H9 (cell line): ENCODE results near the gene ANXA2. TPM values are rescaled to one million over a fixed set of nuclear protein-coding genes. Genes with fewer than 3 reads are reported as not detected.

Source experiments
- DNase-seq: peaks from one replicate; pipeline ENCODE4 v3.0.0-alpha.2; 2017
- H2AFZ ChIP-seq: one replicate; pipeline ENCODE4 v1.6.1; 2013; ENCODE audit warnings: mild to moderate bottlenecking, low read length, control low read depth, moderate library complexity
- H2AK5ac ChIP-seq: 2 replicates; pipeline ENCODE4 v1.6.1; 2013; ENCODE audit warnings: low read length, control low read depth, mixed read lengths; ENCODE audit not compliant: insufficient read length
- H2BK120ac ChIP-seq: one replicate; pipeline ENCODE4 v1.6.1; 2013; ENCODE audit warnings: low read depth, mild to moderate bottlenecking, low read length, control low read depth, inconsistent platforms; ENCODE audit not compliant: poor library complexity, severe bottlenecking
- H2BK12ac ChIP-seq: 2 replicates; pipeline ENCODE4 v1.6.1; 2013; ENCODE audit warnings: low read length, control low read depth, mixed read lengths, low read depth; ENCODE audit not compliant: insufficient read length
- H2BK15ac ChIP-seq: 2 replicates; pipeline ENCODE4 v1.6.1; 2013; ENCODE audit warnings: low read depth, low read length, control low read depth
- H2BK20ac ChIP-seq: one replicate; pipeline ENCODE4 v1.6.1; 2013; ENCODE audit warnings: low read depth, mild to moderate bottlenecking, low read length, control low read depth, inconsistent platforms; ENCODE audit not compliant: poor library complexity, severe bottlenecking
- H2BK5ac ChIP-seq: 2 replicates; pipeline ENCODE4 v1.6.1; 2013; ENCODE audit warnings: low read length, control low read depth, mixed read lengths; ENCODE audit not compliant: insufficient read length
- H3K14ac ChIP-seq: 2 replicates; pipeline ENCODE4 v1.6.1; 2013; ENCODE audit warnings: low read length, control low read depth; ENCODE audit not compliant: insufficient read depth
- H3K18ac ChIP-seq: 2 replicates; pipeline ENCODE4 v1.6.1; 2013; ENCODE audit warnings: low read depth, mild to moderate bottlenecking, mixed read lengths, low read length, control low read depth; ENCODE audit not compliant: insufficient read length
- H3K23ac ChIP-seq: 2 replicates; pipeline ENCODE4 v1.6.1; 2013; ENCODE audit warnings: low read length, control low read depth, mixed read lengths, low read depth; ENCODE audit not compliant: insufficient read length
- H3K23me2 ChIP-seq: 2 replicates; pipeline ENCODE4 v1.6.1; 2013; ENCODE audit warnings: low read depth, mild to moderate bottlenecking, mixed read lengths, low read length, control low read depth; ENCODE audit not compliant: insufficient read length, poor library complexity, severe bottlenecking
- H3K27ac ChIP-seq: 2 replicates; pipeline ENCODE4 v1.5.1; 2013; ENCODE audit warnings: low read length, control low read depth, mixed read lengths, low read depth; ENCODE audit not compliant: insufficient read length
- H3K27me3 ChIP-seq: 2 replicates; pipeline ENCODE4 v1.6.1; 2013; ENCODE audit warnings: low read length, control low read depth, inconsistent platforms; ENCODE audit not compliant: insufficient read depth
- H3K4ac ChIP-seq: 2 replicates; pipeline ENCODE4 v1.6.1; 2013; ENCODE audit warnings: low read depth, mild to moderate bottlenecking, control low read depth, inconsistent platforms, low read length, moderate library complexity
- H3K4me1 ChIP-seq: 2 replicates; pipeline ENCODE4 v1.6.1; 2013; ENCODE audit warnings: low read length, control low read depth, inconsistent platforms; ENCODE audit not compliant: insufficient read depth
- H3K4me2 ChIP-seq: 2 replicates; pipeline ENCODE4 v1.6.1; 2013; ENCODE audit warnings: low read length, control low read depth, mixed read lengths; ENCODE audit not compliant: insufficient read length, insufficient read depth
- H3K56ac ChIP-seq: 2 replicates; pipeline ENCODE4 v1.6.1; 2013; ENCODE audit warnings: low read depth, mild to moderate bottlenecking, mixed read lengths, low read length, control low read depth; ENCODE audit not compliant: insufficient read length
- H3K79me1 ChIP-seq: 2 replicates; pipeline ENCODE4 v1.6.1; 2013; ENCODE audit warnings: low read depth, mild to moderate bottlenecking, moderate library complexity, low read length, control low read depth, inconsistent platforms; ENCODE audit not compliant: insufficient read depth, poor library complexity, severe bottlenecking
- H3K79me2 ChIP-seq: 2 replicates; pipeline ENCODE4 v1.6.1; 2013; ENCODE audit warnings: low read length, control low read depth, inconsistent platforms; ENCODE audit not compliant: insufficient read depth
- H3K9ac ChIP-seq: 2 replicates; pipeline ENCODE4 v1.6.1; 2013; ENCODE audit warnings: low read length, control low read depth, mixed read lengths; ENCODE audit not compliant: insufficient read length; ENCODE audit errors: extremely low read depth
- H3K9me3 ChIP-seq: one replicate; pipeline ENCODE4 v1.6.1; 2013; ENCODE audit warnings: low read depth, low read length, inconsistent platforms; ENCODE audit not compliant: control insufficient read depth
- H3T11ph ChIP-seq: one replicate; pipeline ENCODE4 v1.6.1; 2013; ENCODE audit warnings: mild to moderate bottlenecking, low read length, control low read depth, inconsistent platforms
- H4K20me1 ChIP-seq: one replicate; pipeline ENCODE4 v1.6.1; 2013; ENCODE audit not compliant: control insufficient read depth, insufficient read length, insufficient read depth
- H4K5ac ChIP-seq: 2 replicates; pipeline ENCODE4 v1.6.1; 2013; ENCODE audit warnings: low read depth, mild to moderate bottlenecking, mixed read lengths, low read length, control low read depth; ENCODE audit not compliant: insufficient read length
- H4K8ac ChIP-seq: replicated peaks from 2 replicates; pipeline ENCODE4 v1.6.1; 2013; ENCODE audit warnings: low read length, control low read depth, mixed read lengths, low read depth; ENCODE audit not compliant: insufficient read length
- H4K91ac ChIP-seq: 2 replicates; pipeline ENCODE4 v1.6.1; 2013; ENCODE audit warnings: low read depth, mild to moderate bottlenecking, moderate library complexity, mixed read lengths, low read length, control low read depth; ENCODE audit not compliant: insufficient read length
- H3K27ac Mint-ChIP-seq, 3 experiments: 2 replicates in 2 of 3; 3 replicates in 1 of 3; pipeline ENCODE4 v1.8.0; 2020 to 2021; ENCODE audit warnings: mixed read lengths in 3 of 3, mild to moderate bottlenecking in 1 of 3, moderate library complexity in 1 of 3
- H3K27me3 Mint-ChIP-seq: 2 replicates; pipeline ENCODE4 v1.8.0; 2021; ENCODE audit warnings: low read depth, mild to moderate bottlenecking, moderate library complexity, mixed read lengths
- H3K36me3 Mint-ChIP-seq, 3 experiments: 2 replicates in 2 of 3; 3 replicates in 1 of 3; pipeline ENCODE4 v1.8.0; 2020 to 2021; ENCODE audit warnings: low read depth in 3 of 3, mixed read lengths in 3 of 3; ENCODE audit not compliant: insufficient read depth in 1 of 3
- H3K4me1 Mint-ChIP-seq, 2 experiments: 2 replicates each; pipeline ENCODE4 v1.8.0; 2020; ENCODE audit warnings: mixed read lengths in 2 of 2
- H3K4me3 Mint-ChIP-seq, 2 experiments: 2 replicates in 1 of 2; 3 replicates in 1 of 2; pipeline ENCODE4 v1.8.0; 2020 to 2021; ENCODE audit warnings: mild to moderate bottlenecking in 2 of 2, mixed read lengths in 2 of 2, moderate library complexity in 1 of 2
- H3K9me3 Mint-ChIP-seq, 2 experiments: 2 replicates in 1 of 2; 3 replicates in 1 of 2; pipeline ENCODE4 v1.8.0; 2020; ENCODE audit warnings: mild to moderate bottlenecking in 2 of 2, mixed read lengths in 2 of 2, moderate library complexity in 1 of 2
- CTCF ChIP-seq: fragments of 200-600 bp; sonication (generic); conservative IDR thresholded peaks from 3 replicates; pipeline ENCODE4 v1.8.0; 2021; ENCODE audit warnings: antibody characterized with exemption, mild to moderate bottlenecking
- WGBS: extraction: QIAGEN DNeasy Blood & Tissue Kit; methylation state at CpG from one replicate; pipeline ENCODE4 v1.1.7; 2013; ENCODE audit warnings: missing lambda C conversion rate, low lambda C conversion rate, mixed read lengths; ENCODE audit not compliant: insufficient read length; ENCODE audit errors: extremely low coverage; 5-methylcytosine and 5-hydroxymethylcytosine counted together
- total RNA-seq: library from RNA; stranded (reverse); gene quantifications from 2 replicates; pipeline ENCODE4 v1.2.1, GENCODE V29; 2021

ANXA2 gene
- total RNA-seq, 1 experiment from 2014 or later = 126 TPM

- Histone ChIP-seq H3K4me2 (no peak overlapping the region), H2BK120ac (no peak overlapping the region), H3K79me1 (no peaks in the 10 kb centered on the region), H3K4ac (no peak overlapping the region), H3K14ac (no peak overlapping the region), H2BK12ac (no peak overlapping the region), H3T11ph (no peak overlapping the region), H3K56ac (no peak overlapping the region), H3K27ac (no peak overlapping the region), H3K23me2 (no peaks in the 10 kb centered on the region), H4K8ac (no peak overlapping the region), H2AFZ (no peak overlapping the region), H3K18ac (no peak overlapping the region), H3K4me1 (no peaks in the 10 kb centered on the region), H3K79me2 (peaks cover 4% of the 10 kb centered on the region; the same call in 1 of the 2 replicates), H4K91ac (no peak overlapping the region), H2BK5ac (no peak overlapping the region), H2BK15ac (no peak overlapping the region), H4K5ac (no peak overlapping the region), H2BK20ac (no peak overlapping the region), H3K23ac (no peak overlapping the region), H3K9me3 (no peaks in the 10 kb centered on the region), H2AK5ac (no peak overlapping the region), H4K20me1 (no peaks in the 10 kb centered on the region), H3K9ac (no peak overlapping the region), H3K27me3 (no peaks in the 10 kb centered on the region)
- peaks cover 5 to 6% of the 10 kb centered on the region in 2 experiments for H3K4me1 Mint-ChIP-seq
- no CpG with 5 or more reads among the region's 3 CpGs for WGBS
- peaks cover 2% of the 10 kb centered on the region; the same call in 1 of the 2 replicates for H3K27me3 Mint-ChIP-seq
- no peak overlapping the region for H3K27ac Mint-ChIP-seq
- H3K4me3 Mint-ChIP-seq = no peak overlapping the region
- peaks cover 0 to 9% (median 0%) of the 10 kb centered on the region in 3 experiments; a peak in 1 of 7 replicates for H3K36me3 Mint-ChIP-seq
- TF ChIP-seq CTCF = no peak
- no peaks in the 10 kb centered on the region for H3K9me3 Mint-ChIP-seq
- no peak for DNase-seq
These were observed 13.2 kb downstream of the ANXA2 start for GRCh38 chr15:60384526-60385126.
